Daoy (cell line): ENCODE data around the gene CDC20. TPM values are rescaled to one million over a fixed set of nuclear protein-coding genes. Genes with fewer than 3 reads are reported as not detected.

ENCODE experiments used
- DNase-seq: peaks from one replicate; pipeline ENCODE4 v3.0.0-alpha.2; 2015; ENCODE audit warnings: low read depth
- total RNA-seq: library from RNA; depleted of rRNA; stranded (reverse); fragments of >200 nt; shearing (Covaris generic); gene quantifications from 2 replicates; pipeline ENCODE4 v1.2.3, GENCODE V29; 2014

The CDC20 gene
- total RNA-seq, 1 experiment from 2014 or later: 356 TPM

- DNase-seq: peak; percentile 95
Measured at GRCh38 chr1:43329995-43330751, 28.6 kb upstream of the CDC20 start.

GRCh38 chr1:43331688-43332087, 27.1 kb upstream of the CDC20 start:
- no peak for DNase-seq

GRCh38 chr1:43334453-43335205, 24.2 kb upstream of the CDC20 start:
- DNase-seq: no peak

GRCh38 chr1:43337588-43337987, 21.2 kb upstream of the CDC20 start, which contains the start of gene MPL:
MPL (plus strand) TSS chr1:43337818; CDS start chr1:43337849, 31 bp downstream.
- no peak for DNase-seq

- no peak for DNase-seq
Measured at GRCh38 chr1:43338001-43338400, 20.8 kb upstream of the CDC20 start.

- DNase-seq: no peak
Measured at GRCh38 chr1:43339584-43340232, 19.1 kb upstream of the CDC20 start.

- DNase-seq: no peak
Measured at GRCh38 chr1:43340559-43340958, 18.2 kb upstream of the CDC20 start.

GRCh38 chr1:43344267-43344850, 14.4 kb upstream of the CDC20 start:
- DNase-seq: peak; percentile 29

- DNase-seq: peak; percentile 74
Measured at GRCh38 chr1:43345120-43345519, 13.7 kb upstream of the CDC20 start.

GRCh38 chr1:43346636-43347035, 12.1 kb upstream of the CDC20 start:
- DNase-seq: no peak

GRCh38 chr1:43348343-43348808, 10.4 kb upstream of the CDC20 start:
- no peak for DNase-seq

- DNase-seq: peak; percentile 91
Measured at GRCh38 chr1:43348809-43349593, 9.8 kb upstream of the CDC20 start.

- DNase-seq: no peak
Measured at GRCh38 chr1:43349594-43350306, 9.0 kb upstream of the CDC20 start.

GRCh38 chr1:43350976-43351375, 7.8 kb upstream of the CDC20 start:
- no peak for DNase-seq

GRCh38 chr1:43351421-43352350, 7.1 kb upstream of the CDC20 start:
- no peak for DNase-seq

- DNase-seq: no peak
Measured at GRCh38 chr1:43352351-43352705, 6.5 kb upstream of the CDC20 start.

GRCh38 chr1:43352881-43353280, 5.9 kb upstream of the CDC20 start:
- no peak for DNase-seq

GRCh38 chr1:43354471-43354870, 4.3 kb upstream of the CDC20 start:
- DNase-seq: no peak

GRCh38 chr1:43354936-43355335, 3.8 kb upstream of the CDC20 start:
- no peak for DNase-seq

GRCh38 chr1:43357251-43357650, 1.5 kb upstream of the CDC20 start:
- no peak for DNase-seq
